ENCODE data around the gene DIMT1. TPM values are rescaled to one million over a fixed set of nuclear protein-coding genes. Genes with fewer than 3 reads are reported as not detected.

The DIMT1 gene
- total and polyA plus RNA-seq, 4 donors, result 19.9 to 46.4 (median 32.6) TPM

GRCh38 chr5:62374090-62374489 lies 29.6 kb downstream of the DIMT1 start:
- H3K27me3 ChIP-seq (ENCODE audit: control insufficient read depth, insufficient read depth, low read length), result no peaks in the 10 kb centered on the region
- no peak overlapping the region for H3K4me3 ChIP-seq (ENCODE audit: low read depth, low read length)
- no CpG with 5 or more reads among the region's 1 CpG for WGBS (ENCODE audit: insufficient coverage)
- H3K27ac ChIP-seq (ENCODE audit: low read depth, low read length), result no peak overlapping the region
- no peaks in the 10 kb centered on the region for H3K9me3 ChIP-seq (ENCODE audit: control insufficient read depth, insufficient read depth, low read length)
- no peak for DNase-seq (ENCODE audit: low read depth in 4 of 6, low spot score in 6 of 6)
- H3K4me1 ChIP-seq (ENCODE audit: control insufficient read depth, insufficient read depth, low read length), result no peaks in the 10 kb centered on the region
- H3K36me3 ChIP-seq (ENCODE audit: control insufficient read depth, insufficient read depth, low read length), result peaks cover 24% of the 10 kb centered on the region

DNA sequence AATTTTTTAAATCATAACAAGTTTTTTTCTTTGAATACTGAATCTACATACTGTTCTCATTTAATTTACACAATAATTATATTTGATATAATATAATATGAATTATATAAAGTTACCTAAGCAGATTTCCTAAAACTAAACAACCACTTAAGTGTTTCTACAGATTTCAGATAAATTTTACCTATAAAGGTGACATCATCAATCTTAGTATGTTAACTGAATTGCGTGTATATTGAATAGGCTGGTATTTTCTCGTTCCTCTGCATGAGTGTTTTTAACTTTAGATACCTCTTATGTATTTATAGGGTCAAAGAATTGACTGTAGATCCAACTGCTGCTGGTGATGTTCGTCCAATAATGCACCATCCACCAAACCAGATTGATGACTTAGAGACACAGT lies 30.3 kb downstream of the DIMT1 start:
- DNase-seq (ENCODE audit: low read depth in 4 of 6, low spot score in 6 of 6), result no peak
- Histone ChIP-seq H3K36me3 (ENCODE audit: control insufficient read depth, insufficient read depth, low read length) (peaks cover 17% of the 10 kb centered on the region), H3K4me1 (ENCODE audit: control insufficient read depth, insufficient read depth, low read length) (no peaks in the 10 kb centered on the region), H3K27ac (ENCODE audit: low read depth, low read length) (no peak overlapping the region), H3K4me3 (ENCODE audit: low read depth, low read length) (no peak overlapping the region), H3K27me3 (ENCODE audit: control insufficient read depth, insufficient read depth, low read length) (no peaks in the 10 kb centered on the region), H3K9me3 (ENCODE audit: control insufficient read depth, insufficient read depth, low read length) (no peaks in the 10 kb centered on the region)
- no CpG with 5 or more reads among the region's 3 CpGs for WGBS (ENCODE audit: insufficient coverage)

DNA sequence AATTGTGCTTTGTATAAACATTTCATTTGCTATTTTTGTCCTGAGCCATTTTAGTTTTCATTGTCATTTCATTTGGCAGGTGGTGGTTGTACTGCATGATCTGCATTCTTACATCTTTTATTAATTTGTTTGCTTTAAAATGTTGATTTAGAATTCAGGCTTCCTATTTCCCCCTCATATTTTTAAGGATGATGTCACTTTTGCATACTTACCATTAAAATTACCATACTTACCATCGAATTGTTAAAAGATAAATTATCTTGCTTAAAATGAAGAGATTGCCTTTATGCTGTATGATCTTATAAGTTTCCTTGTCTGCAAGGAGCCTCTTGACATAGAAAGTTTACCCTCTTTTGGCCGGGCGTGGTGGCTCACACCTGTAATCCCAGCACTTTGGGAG lies 31.1 kb downstream of the DIMT1 start:
- Histone ChIP-seq H3K4me1 (ENCODE audit: control insufficient read depth, insufficient read depth, low read length) (no peaks in the 10 kb centered on the region), H3K27ac (ENCODE audit: low read depth, low read length) (no peak overlapping the region), H3K36me3 (ENCODE audit: control insufficient read depth, insufficient read depth, low read length) (peaks cover 15% of the 10 kb centered on the region), H3K9me3 (ENCODE audit: control insufficient read depth, insufficient read depth, low read length) (no peaks in the 10 kb centered on the region), H3K27me3 (ENCODE audit: control insufficient read depth, insufficient read depth, low read length) (no peaks in the 10 kb centered on the region), H3K4me3 (ENCODE audit: low read depth, low read length) (no peak overlapping the region)
- DNase-seq (ENCODE audit: low read depth in 4 of 6, low spot score in 6 of 6), result no peak
- no CpG with 5 or more reads among the region's 3 CpGs for WGBS (ENCODE audit: insufficient coverage)

GRCh38 chr5:62371409-62371808 lies 32.3 kb downstream of the DIMT1 start:
- Histone ChIP-seq H3K27ac (ENCODE audit: low read depth, low read length) (no peak overlapping the region), H3K27me3 (ENCODE audit: control insufficient read depth, insufficient read depth, low read length) (no peaks in the 10 kb centered on the region), H3K4me1 (ENCODE audit: control insufficient read depth, insufficient read depth, low read length) (no peaks in the 10 kb centered on the region), H3K9me3 (ENCODE audit: control insufficient read depth, insufficient read depth, low read length) (no peaks in the 10 kb centered on the region), H3K36me3 (ENCODE audit: control insufficient read depth, insufficient read depth, low read length) (peaks cover 14% of the 10 kb centered on the region), H3K4me3 (ENCODE audit: low read depth, low read length) (no peak overlapping the region)
- no peak for DNase-seq (ENCODE audit: low read depth in 4 of 6, low spot score in 6 of 6)

DNA sequence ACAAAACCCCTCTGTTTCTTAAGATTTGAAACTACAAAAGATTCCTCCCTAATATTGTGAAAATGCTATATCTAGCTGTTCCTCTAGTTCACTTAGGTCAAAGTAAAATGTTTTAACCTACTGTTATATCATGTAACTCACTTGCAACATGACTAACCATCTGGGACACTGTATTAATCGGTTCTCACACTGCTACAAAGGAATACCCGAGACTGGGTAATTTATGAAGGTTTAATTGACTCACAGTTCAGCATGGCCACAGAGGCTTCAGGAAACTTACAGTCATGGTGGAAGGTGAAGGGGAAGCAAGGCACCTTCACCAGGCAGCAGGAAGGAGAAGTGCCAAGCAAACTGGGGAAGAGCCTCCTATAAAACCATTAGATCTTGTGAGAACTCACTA lies 34.7 kb downstream of the DIMT1 start:
- H3K9me3 ChIP-seq (ENCODE audit: control insufficient read depth, insufficient read depth, low read length), result peaks cover 1% of the 10 kb centered on the region
- no peaks in the 10 kb centered on the region for H3K4me1 ChIP-seq (ENCODE audit: control insufficient read depth, insufficient read depth, low read length)
- no CpG with 5 or more reads among the region's 2 CpGs for WGBS (ENCODE audit: insufficient coverage)
- no peaks in the 10 kb centered on the region for H3K27me3 ChIP-seq (ENCODE audit: control insufficient read depth, insufficient read depth, low read length)
- H3K4me3 ChIP-seq (ENCODE audit: low read depth, low read length), result no peak overlapping the region
- DNase-seq (ENCODE audit: low read depth in 4 of 6, low spot score in 6 of 6), result no peak
- H3K27ac ChIP-seq (ENCODE audit: low read depth, low read length), result no peak overlapping the region
- H3K36me3 ChIP-seq (ENCODE audit: control insufficient read depth, insufficient read depth, low read length), result peaks cover 16% of the 10 kb centered on the region

GRCh38 chr5:62362701-62363100 lies 41.0 kb downstream of the DIMT1 start:
- Histone ChIP-seq H3K4me3 (ENCODE audit: low read depth, low read length) (no peak overlapping the region), H3K4me1 (ENCODE audit: control insufficient read depth, insufficient read depth, low read length) (no peaks in the 10 kb centered on the region), H3K27me3 (ENCODE audit: control insufficient read depth, insufficient read depth, low read length) (no peaks in the 10 kb centered on the region), H3K27ac (ENCODE audit: low read depth, low read length) (no peak overlapping the region), H3K36me3 (ENCODE audit: control insufficient read depth, insufficient read depth, low read length) (peaks cover 23% of the 10 kb centered on the region), H3K9me3 (ENCODE audit: control insufficient read depth, insufficient read depth, low read length) (peaks cover 1% of the 10 kb centered on the region)
- whole genome bisulfite sequencing (ENCODE audit: insufficient coverage), result 97% methylated on average over 3 of the region's 3 CpGs
- no peak for DNase-seq (ENCODE audit: low read depth in 4 of 6, low spot score in 6 of 6)

DNA sequence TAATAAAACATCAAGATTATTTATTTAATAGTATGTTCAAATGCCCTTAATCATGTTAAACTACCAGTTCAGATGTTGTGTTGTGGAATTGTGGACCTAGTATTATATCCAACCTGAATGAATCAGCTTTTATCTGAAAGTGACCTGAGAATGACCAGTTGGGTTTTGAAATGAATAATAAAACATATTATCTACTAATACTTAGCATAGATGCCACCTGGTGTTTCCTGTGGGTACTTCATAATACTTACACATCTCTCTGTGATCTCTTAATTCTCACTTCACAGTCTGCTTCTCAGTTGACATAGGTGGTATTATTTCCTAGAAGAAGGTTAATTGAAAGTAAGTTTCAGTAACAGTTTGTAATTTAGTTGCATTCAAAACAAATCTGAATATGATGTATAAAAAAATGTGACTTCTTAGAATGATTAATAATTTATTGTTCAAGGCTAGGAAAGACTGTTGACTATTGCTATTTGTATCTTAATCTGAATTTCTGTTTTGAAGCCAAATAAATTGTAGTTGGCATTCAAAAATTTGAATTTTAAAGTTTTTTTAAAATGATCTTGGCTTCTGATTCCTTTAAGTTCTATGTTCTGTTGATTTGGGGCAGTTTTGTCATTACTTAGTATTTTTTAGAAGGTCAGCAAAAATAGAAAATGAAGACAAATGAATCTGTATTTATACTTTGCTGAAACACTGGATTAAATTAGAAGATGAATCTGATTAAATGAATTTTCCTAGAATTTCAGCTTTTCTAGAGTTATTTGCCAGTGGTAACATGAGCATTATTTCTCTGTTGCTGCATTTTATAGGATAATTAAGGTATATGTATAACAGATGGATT lies 49.5 kb downstream of the DIMT1 start:
- Histone ChIP-seq H3K9me3 (ENCODE audit: control insufficient read depth, insufficient read depth, low read length) (no peaks in the 10 kb centered on the region), H3K4me1 (ENCODE audit: control insufficient read depth, insufficient read depth, low read length) (no peaks in the 10 kb centered on the region), H3K27me3 (ENCODE audit: control insufficient read depth, insufficient read depth, low read length) (no peaks in the 10 kb centered on the region), H3K4me3 (ENCODE audit: low read depth, low read length) (no peak overlapping the region), H3K36me3 (ENCODE audit: control insufficient read depth, insufficient read depth, low read length) (peaks cover 22% of the 10 kb centered on the region), H3K27ac (ENCODE audit: low read depth, low read length) (no peak overlapping the region)
- peak in 5 of 6 donors; percentile 11 to 81 (median 33) for DNase-seq (ENCODE audit: low read depth in 4 of 6, low spot score in 6 of 6)

DNA sequence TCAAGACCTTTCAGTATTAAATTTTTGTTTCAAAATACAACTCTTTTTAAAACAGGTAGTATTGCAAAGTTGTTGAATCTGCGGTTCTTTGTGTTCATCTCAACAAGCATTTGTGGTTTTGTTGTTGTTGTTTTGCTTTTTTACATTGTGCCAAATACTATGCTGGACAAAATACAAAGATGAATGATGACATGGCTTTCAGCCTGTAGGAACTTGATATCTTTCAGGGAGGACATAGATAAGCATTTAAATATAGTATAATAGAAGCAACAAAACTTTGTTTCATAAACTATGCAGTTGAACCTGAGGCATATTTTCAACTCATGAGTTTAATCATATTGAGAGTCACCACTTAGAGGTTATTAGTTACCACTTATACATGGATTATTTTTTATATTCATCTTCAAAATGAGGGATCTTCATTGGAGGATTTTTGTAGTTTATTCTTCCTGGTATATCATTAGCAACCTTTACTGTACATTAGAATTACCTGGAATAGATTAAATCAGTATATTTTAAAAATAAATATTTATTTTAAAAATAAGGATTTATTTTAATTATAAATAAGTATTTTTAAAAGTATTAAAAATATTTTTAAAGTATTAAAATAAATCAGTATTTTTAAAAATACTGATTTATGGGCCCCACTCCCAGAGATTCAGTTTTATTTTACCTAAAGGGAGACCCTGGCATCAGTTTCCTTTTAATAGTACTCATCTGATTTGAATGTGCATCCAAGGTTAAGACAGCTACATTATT lies 54.8 kb downstream of the DIMT1 start:
- no peaks in the 10 kb centered on the region for H3K9me3 ChIP-seq (ENCODE audit: control insufficient read depth, insufficient read depth, low read length)
- no peak overlapping the region for H3K4me3 ChIP-seq (ENCODE audit: low read depth, low read length)
- no peaks in the 10 kb centered on the region for H3K27me3 ChIP-seq (ENCODE audit: control insufficient read depth, insufficient read depth, low read length)
- peaks cover 11% of the 10 kb centered on the region for H3K36me3 ChIP-seq (ENCODE audit: control insufficient read depth, insufficient read depth, low read length)
- no peak overlapping the region for H3K27ac ChIP-seq (ENCODE audit: low read depth, low read length)
- DNase-seq (ENCODE audit: low read depth in 4 of 6, low spot score in 6 of 6), result no peak
- WGBS (ENCODE audit: insufficient coverage), result no CpG with 5 or more reads among the region's 1 CpG
- no peaks in the 10 kb centered on the region for H3K4me1 ChIP-seq (ENCODE audit: control insufficient read depth, insufficient read depth, low read length)

DNA sequence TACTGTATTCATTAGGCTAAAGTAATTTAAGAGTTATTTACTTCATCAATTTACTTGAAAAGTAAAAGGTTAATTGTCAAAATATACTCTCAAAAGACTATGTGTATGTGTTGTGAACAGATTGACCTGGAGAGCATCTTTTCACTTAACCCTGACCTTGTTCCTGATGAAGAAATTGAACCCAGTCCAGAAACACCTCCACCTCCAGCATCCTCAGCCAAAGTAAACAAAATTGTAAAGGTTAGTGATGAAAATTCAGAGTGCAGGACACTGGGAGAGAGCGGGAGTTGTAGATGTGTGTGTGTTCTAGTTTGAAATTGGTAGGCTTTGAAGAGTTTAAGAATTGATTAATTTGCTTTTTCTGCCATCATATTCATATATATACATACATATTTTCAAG lies 55.8 kb downstream of the DIMT1 start:
- Histone ChIP-seq H3K4me3 (ENCODE audit: low read depth, low read length) (no peak overlapping the region), H3K4me1 (ENCODE audit: control insufficient read depth, insufficient read depth, low read length) (no peaks in the 10 kb centered on the region), H3K27ac (ENCODE audit: low read depth, low read length) (no peak overlapping the region), H3K9me3 (ENCODE audit: control insufficient read depth, insufficient read depth, low read length) (no peaks in the 10 kb centered on the region), H3K27me3 (ENCODE audit: control insufficient read depth, insufficient read depth, low read length) (no peaks in the 10 kb centered on the region), H3K36me3 (ENCODE audit: control insufficient read depth, insufficient read depth, low read length) (peaks cover 11% of the 10 kb centered on the region)
- no CpG with 5 or more reads among the region's 1 CpG for WGBS (ENCODE audit: insufficient coverage)
- DNase-seq (ENCODE audit: low read depth in 4 of 6, low spot score in 6 of 6), result no peak

DNA sequence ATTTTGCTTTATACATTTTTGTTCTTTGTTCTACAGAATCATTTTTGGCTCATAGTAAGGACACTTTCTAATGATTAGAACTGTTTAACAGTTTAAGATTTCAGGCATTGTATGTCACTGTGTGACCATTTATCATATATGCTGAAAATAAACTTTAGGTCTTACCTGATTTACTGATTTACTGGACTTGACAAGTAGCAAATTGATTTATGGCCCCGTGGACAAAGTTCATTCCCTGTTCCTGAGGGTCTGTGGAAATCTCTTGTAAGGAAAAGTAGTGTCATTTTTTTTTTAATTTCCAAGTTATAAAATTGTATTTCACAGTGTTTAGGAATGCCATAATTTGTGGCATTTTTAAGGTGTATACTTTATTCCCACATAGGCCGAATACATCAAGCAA lies 57.0 kb downstream of the DIMT1 start:
- no CpG with 5 or more reads among the region's 2 CpGs for WGBS (ENCODE audit: insufficient coverage)
- Histone ChIP-seq H3K4me1 (ENCODE audit: control insufficient read depth, insufficient read depth, low read length) (no peaks in the 10 kb centered on the region), H3K4me3 (ENCODE audit: low read depth, low read length) (no peak overlapping the region), H3K36me3 (ENCODE audit: control insufficient read depth, insufficient read depth, low read length) (peaks cover 10% of the 10 kb centered on the region), H3K27ac (ENCODE audit: low read depth, low read length) (no peak overlapping the region), H3K27me3 (ENCODE audit: control insufficient read depth, insufficient read depth, low read length) (no peaks in the 10 kb centered on the region), H3K9me3 (ENCODE audit: control insufficient read depth, insufficient read depth, low read length) (no peaks in the 10 kb centered on the region)
- no peak for DNase-seq (ENCODE audit: low read depth in 4 of 6, low spot score in 6 of 6)

Data from spinal cord (tissue), 10 donors.